ENCODE results near the gene SAPCD2. TPM values are rescaled to one million over a fixed set of nuclear protein-coding genes. Genes with fewer than 3 reads are reported as not detected.

Gene SAPCD2
- total RNA-seq, 2 experiments from 2014 or later, result 0.17 to 0.19 TPM

DNA sequence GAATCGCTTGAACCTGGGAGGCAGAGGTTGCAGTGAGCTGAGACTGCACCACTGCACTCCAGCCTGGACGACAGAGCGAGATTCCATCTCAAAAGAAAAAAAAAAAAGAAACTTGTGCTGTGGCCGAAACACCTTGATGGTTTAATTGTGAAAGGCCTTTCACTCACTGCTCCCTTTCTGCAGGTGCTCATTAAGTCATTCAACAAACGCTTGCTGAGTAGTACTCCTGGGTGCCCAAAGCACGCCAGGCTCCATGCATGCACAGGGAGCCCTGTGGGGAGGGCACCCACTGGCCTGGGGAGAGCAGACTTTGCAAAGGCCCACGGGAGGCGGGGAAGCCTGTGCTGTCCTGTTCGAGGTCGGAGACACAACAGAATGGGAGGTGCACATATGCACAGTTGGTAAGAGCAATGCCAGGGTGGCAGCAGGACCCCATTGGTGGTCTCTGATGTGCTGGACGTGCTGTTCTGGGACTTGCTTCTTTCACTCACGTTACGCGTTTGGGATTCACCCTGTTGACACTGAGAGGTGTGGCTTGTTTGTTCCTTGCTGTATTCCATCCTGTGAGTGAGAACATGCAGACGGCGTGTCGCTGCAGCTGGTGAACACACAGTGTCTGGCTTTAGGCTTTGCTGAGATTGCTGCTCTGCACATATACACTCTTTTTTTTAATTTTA is 13.5 kb downstream of the SAPCD2 start:
- Histone ChIP-seq H3K4me1 (ENCODE audit: insufficient read depth, low read length) (peaks cover 19% of the 10 kb centered on the region), H3K27ac (ENCODE audit: low read depth in 1 of 2, low read length in 2 of 2) (no peak overlapping the region), H3K4me3 (ENCODE audit: low read length) (no peak overlapping the region), H3K27me3 (ENCODE audit: control insufficient read depth in 1 of 2, insufficient read depth in 2 of 2, low read length in 2 of 2) (peaks cover 16 to 18% of the 10 kb centered on the region in 2 experiments), H3K9me3 (ENCODE audit: control insufficient read depth in 1 of 2, insufficient read depth in 1 of 2, low read length in 2 of 2) (peaks cover 0 to 11% of the 10 kb centered on the region in 2 experiments), H3K36me3 (ENCODE audit: insufficient read depth, low read length) (no peaks in the 10 kb centered on the region)
- POLR2A ChIA-PET, result no interaction called here
- H3K9me3 Mint-ChIP-seq, result no peaks in the 10 kb centered on the region
- CTCF ChIA-PET, result interaction anchor here (1.3 kb wide), 1 partner anchor 10 kb away, joined by 3 read pairs; no protein-coding TSS in a partner anchor
- TF ChIP-seq, protein P1, sequence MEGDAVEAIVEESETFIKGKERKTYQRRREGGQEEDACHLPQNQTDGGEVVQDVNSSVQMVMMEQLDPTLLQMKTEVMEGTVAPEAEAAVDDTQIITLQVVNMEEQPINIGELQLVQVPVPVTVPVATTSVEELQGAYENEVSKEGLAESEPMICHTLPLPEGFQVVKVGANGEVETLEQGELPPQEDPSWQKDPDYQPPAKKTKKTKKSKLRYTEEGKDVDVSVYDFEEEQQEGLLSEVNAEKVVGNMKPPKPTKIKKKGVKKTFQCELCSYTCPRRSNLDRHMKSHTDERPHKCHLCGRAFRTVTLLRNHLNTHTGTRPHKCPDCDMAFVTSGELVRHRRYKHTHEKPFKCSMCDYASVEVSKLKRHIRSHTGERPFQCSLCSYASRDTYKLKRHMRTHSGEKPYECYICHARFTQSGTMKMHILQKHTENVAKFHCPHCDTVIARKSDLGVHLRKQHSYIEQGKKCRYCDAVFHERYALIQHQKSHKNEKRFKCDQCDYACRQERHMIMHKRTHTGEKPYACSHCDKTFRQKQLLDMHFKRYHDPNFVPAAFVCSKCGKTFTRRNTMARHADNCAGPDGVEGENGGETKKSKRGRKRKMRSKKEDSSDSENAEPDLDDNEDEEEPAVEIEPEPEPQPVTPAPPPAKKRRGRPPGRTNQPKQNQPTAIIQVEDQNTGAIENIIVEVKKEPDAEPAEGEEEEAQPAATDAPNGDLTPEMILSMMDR (IDR thresholded peaks at IDR 0.05), result no peak
- intact Hi-C loops (cut with DNase I, micrococcal nuclease), result no loop called here
- DNase-seq (no peak), ATAC-seq (ENCODE audit: poor library complexity) (no peak)
- H3K4me1 Mint-ChIP-seq (ENCODE audit: low read depth), result no peaks in the 10 kb centered on the region
- peaks cover 11% of the 10 kb centered on the region for H3K27me3 Mint-ChIP-seq
- H3K36me3 Mint-ChIP-seq (ENCODE audit: low read depth), result no peaks in the 10 kb centered on the region
- no peak overlapping the region for H3K27ac Mint-ChIP-seq
- no peak overlapping the region for H3K4me3 Mint-ChIP-seq

DNA sequence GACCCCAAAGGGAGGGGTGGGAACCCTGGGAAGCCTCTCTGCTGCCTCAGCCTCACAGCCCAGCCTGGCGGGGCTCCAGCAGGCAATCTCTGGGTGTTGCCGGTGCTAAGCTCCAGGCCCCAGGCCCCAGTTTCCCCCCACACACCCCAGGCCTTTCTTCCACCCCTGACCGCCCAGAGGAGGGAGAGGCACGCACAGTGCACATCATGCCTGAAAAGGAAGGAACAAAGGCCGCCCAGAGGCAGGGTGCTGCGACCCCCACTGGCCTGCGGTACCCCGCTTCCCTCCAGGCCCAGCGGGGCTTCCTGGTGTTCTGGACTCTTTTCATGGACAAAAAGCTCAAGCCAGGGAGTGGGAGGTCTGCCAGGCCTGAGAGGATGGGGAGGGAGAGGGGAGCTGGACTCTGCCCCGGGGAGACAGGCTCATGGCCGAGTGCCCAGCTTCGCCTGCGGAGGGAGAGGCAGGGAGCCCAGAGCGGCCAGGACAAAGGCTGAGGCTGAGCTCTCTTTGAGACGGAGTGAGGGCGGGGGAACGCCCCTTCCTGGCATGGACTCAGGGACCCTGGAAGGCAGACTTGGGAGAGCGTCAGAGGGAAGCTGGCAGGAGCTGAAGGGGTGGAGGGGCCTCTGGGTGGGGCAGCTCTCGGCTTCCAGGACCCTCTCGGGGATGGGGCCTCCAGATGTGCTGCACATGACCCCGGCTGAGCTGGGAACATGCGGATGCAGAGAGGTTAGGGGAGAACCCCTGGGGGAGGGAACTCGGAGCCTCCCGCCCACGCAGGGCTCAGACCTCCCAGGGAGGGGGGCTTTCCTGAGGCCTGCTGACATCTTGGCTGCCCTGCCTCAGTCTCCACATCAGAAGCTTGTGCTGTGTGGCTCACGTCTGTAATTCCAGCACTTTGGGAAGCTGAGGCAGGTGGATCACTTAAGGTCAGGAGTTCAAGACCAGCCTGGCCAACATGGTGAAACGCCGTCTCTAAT is 14.7 kb downstream of the SAPCD2 start:
- Mint-ChIP-seq H3K27ac (no peak overlapping the region), H3K4me3 (no peak overlapping the region), H3K9me3 (no peaks in the 10 kb centered on the region), H3K4me1 (ENCODE audit: low read depth) (no peaks in the 10 kb centered on the region), H3K36me3 (ENCODE audit: low read depth) (no peaks in the 10 kb centered on the region), H3K27me3 (peaks cover 15% of the 10 kb centered on the region)
- Histone ChIP-seq H3K36me3 (ENCODE audit: insufficient read depth, low read length) (no peaks in the 10 kb centered on the region), H3K9me3 (ENCODE audit: control insufficient read depth in 1 of 2, insufficient read depth in 1 of 2, low read length in 2 of 2) (peaks cover 0 to 19% of the 10 kb centered on the region in 2 experiments), H3K27ac (ENCODE audit: low read depth in 1 of 2, low read length in 2 of 2) (no peak overlapping the region), H3K27me3 (ENCODE audit: control insufficient read depth in 1 of 2, insufficient read depth in 2 of 2, low read length in 2 of 2) (peaks cover 27 to 30% of the 10 kb centered on the region in 2 experiments), H3K4me3 (ENCODE audit: low read length) (no peak overlapping the region), H3K4me1 (ENCODE audit: insufficient read depth, low read length) (peaks cover 19% of the 10 kb centered on the region)
- ChIA-PET POLR2A (no interaction called here), CTCF (no interaction called here)
- ATAC-seq (ENCODE audit: poor library complexity), result no peak
- intact Hi-C loops (cut with DNase I, micrococcal nuclease), result no loop called here
- no peak for DNase-seq
- TF ChIP-seq, protein P1 (IDR thresholded peaks at IDR 0.05), result no peak

DNA sequence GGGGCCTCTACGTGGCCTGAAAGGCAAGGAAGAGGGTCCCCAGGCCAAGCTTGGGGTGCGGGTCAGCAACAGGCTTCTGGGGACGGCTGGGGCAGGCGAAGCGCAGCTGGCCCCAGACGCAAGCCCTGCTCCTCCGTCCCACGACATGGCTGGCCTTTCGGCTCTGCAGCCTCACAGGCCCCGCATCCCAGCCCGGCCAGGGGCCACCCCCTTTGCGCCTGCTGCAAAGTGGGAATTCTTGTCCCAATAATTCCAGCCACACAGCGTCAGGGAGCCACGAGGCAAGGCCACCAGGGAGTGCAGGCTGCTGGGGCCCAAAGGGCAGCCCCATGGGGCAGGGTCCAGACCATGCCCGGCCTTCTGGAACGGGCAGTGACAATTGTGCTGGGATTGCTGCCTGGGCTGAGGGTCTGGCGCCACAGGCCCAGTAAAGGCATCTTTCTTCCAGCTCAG is 15.4 kb downstream of the SAPCD2 start:
- ATAC-seq (ENCODE audit: poor library complexity), result no peak
- no peak overlapping the region for H3K4me3 Mint-ChIP-seq

More for the DNA sequence above, 15.4 kb downstream of the SAPCD2 start:
- H3K4me3 ChIP-seq (ENCODE audit: low read length), result no peak overlapping the region
- ChIA-PET POLR2A (no interaction called here), CTCF (no interaction called here)
- H3K27me3 ChIP-seq (ENCODE audit: control insufficient read depth in 1 of 2, insufficient read depth in 2 of 2, low read length in 2 of 2), result peaks cover 34 to 37% of the 10 kb centered on the region in 2 experiments
- H3K9me3 ChIP-seq (ENCODE audit: control insufficient read depth in 1 of 2, insufficient read depth in 1 of 2, low read length in 2 of 2), result peaks cover 0 to 26% of the 10 kb centered on the region in 2 experiments
- intact Hi-C loops (cut with DNase I, micrococcal nuclease), result no loop called here
- H3K9me3 Mint-ChIP-seq, result no peaks in the 10 kb centered on the region
- peaks cover 22% of the 10 kb centered on the region for H3K27me3 Mint-ChIP-seq
- no peak overlapping the region for H3K27ac Mint-ChIP-seq
- no peaks in the 10 kb centered on the region for H3K36me3 ChIP-seq (ENCODE audit: insufficient read depth, low read length)
- H3K36me3 Mint-ChIP-seq (ENCODE audit: low read depth), result no peaks in the 10 kb centered on the region
- H3K27ac ChIP-seq (ENCODE audit: low read depth in 1 of 2, low read length in 2 of 2), result no peak overlapping the region
- DNase-seq, result no peak
- H3K4me1 Mint-ChIP-seq (ENCODE audit: low read depth), result no peaks in the 10 kb centered on the region
- H3K4me1 ChIP-seq (ENCODE audit: insufficient read depth, low read length), result peaks cover 19% of the 10 kb centered on the region
- TF ChIP-seq, protein P1 (IDR thresholded peaks at IDR 0.05), result no peak

All from CD4-positive, alpha-beta T cell (primary cell).